ENCODE results near the gene TMEM178A. TPM values are rescaled to one million over a fixed set of nuclear protein-coding genes. Genes with fewer than 3 reads are reported as not detected.

TMEM178A gene
- total and polyA plus RNA-seq, 2 of the 8 experiments (the other 6 are each of a cell fraction or from before 2014, with no cell fraction given), result 11.2 to 14.9 TPM

- Histone ChIP-seq H3K4me2 (ENCODE audit: insufficient read depth in 1 of 2, low read depth in 2 of 2, low read length in 2 of 2) (no peak overlapping the region), H2BK120ac (replicated peaks; ENCODE audit: low read depth, low read length) (no peak overlapping the region), H3K36me3 (ENCODE audit: control insufficient read depth in 2 of 4, insufficient read depth in 4 of 4, low read length in 3 of 4) (peaks cover 0 to 3% (median 0%) of the 10 kb centered on the region in 4 experiments; a peak in 1 of 8 replicates), H3K79me1 (ENCODE audit: low read depth, low read length) (no peaks in the 10 kb centered on the region), H3K27me3 (replicated peaks in 1 of 4; ENCODE audit: control insufficient read depth in 3 of 4, extremely low read depth in 1 of 4, insufficient read depth in 3 of 4, low read length in 3 of 4) (no peaks in the 10 kb centered on the region), H3K4me1 (replicated peaks in 1 of 4; ENCODE audit: control insufficient read depth in 3 of 4, insufficient read depth in 4 of 4, low read length in 3 of 4) (peaks cover 0 to 3% (median 2%) of the 10 kb centered on the region in 4 experiments; a peak in 3 of 7 replicates), H4K5ac (ENCODE audit: insufficient read length, low read depth, low read length) (no peak overlapping the region), H3K23me2 (ENCODE audit: low read depth, low read length) (no peaks in the 10 kb centered on the region), H2BK5ac (ENCODE audit: low read depth, low read length) (no peak overlapping the region), H3K14ac (ENCODE audit: insufficient read length) (no peak overlapping the region), H3K4me3 (ENCODE audit: extremely low read depth in 1 of 4, insufficient read depth in 2 of 4, low read depth in 3 of 4, low read length in 4 of 4) (no peak overlapping the region), H3K18ac (ENCODE audit: extremely low read depth, low read length) (no peak overlapping the region), H2BK12ac (ENCODE audit: low read depth, low read length) (no peak overlapping the region), H2AFZ (ENCODE audit: low read length) (no peak overlapping the region), H4K8ac (ENCODE audit: extremely low read depth, insufficient read depth, low read length) (no peak overlapping the region), H2AK5ac (ENCODE audit: low read depth, low read length) (no peak overlapping the region), H3K56ac (replicated peaks; ENCODE audit: insufficient read length, low read depth, low read length) (no peak overlapping the region), H3K9me3 (ENCODE audit: insufficient read depth in 2 of 2, low read depth in 1 of 2, low read length in 1 of 2) (peaks cover 0 to 5% of the 10 kb centered on the region in 2 experiments; a peak in 2 of 4 replicates), H4K91ac (replicated peaks; ENCODE audit: insufficient read length, low read length) (no peak overlapping the region), H3K23ac (ENCODE audit: insufficient read length) (no peak overlapping the region), H4K20me1 (replicated peaks in 1 of 2; ENCODE audit: control insufficient read depth in 1 of 2, insufficient read depth in 2 of 2, low read length in 2 of 2) (no peaks in the 10 kb centered on the region), H3K27ac (ENCODE audit: low read depth, low read length) (no peak overlapping the region), H3K9ac (replicated peaks in 1 of 4; ENCODE audit: extremely low read depth in 1 of 4, low read depth in 3 of 4, low read length in 3 of 4) (no peak overlapping the region), H3K4ac (replicated peaks; ENCODE audit: insufficient read length, low read depth, low read length) (no peak overlapping the region), H2BK15ac (ENCODE audit: low read length) (no peak overlapping the region), H3K79me2 (ENCODE audit: control insufficient read depth in 1 of 2, insufficient read depth in 2 of 2, low read length in 2 of 2) (no peaks in the 10 kb centered on the region), H2BK20ac (ENCODE audit: low read length) (no peak overlapping the region)
- FAIRE-seq (no peak), DNase-seq (ENCODE audit: low read depth in 1 of 2, low spot score in 2 of 2) (no peak)
- TF ChIP-seq RXRA (IDR thresholded peaks at IDR 0.05; ENCODE audit: insufficient read depth, low read depth, low read length) (no peak), CBX5 (IDR thresholded peaks at IDR 0.05; ENCODE audit: low read depth, low read length) (no peak), SRF (IDR thresholded peaks at IDR 0.05; ENCODE audit: low read depth, low read length) (no peak), ZNF274 (IDR thresholded peaks at IDR 0.05; ENCODE audit: borderline replicate concordance, extremely low read depth, low read length) (no peak), POLR2AphosphoS5 (IDR thresholded peaks at IDR 0.05; ENCODE audit: low read depth, low read length) (no peak), SIX5 (IDR thresholded peaks at IDR 0.05; ENCODE audit: low read depth, low read length) (no peak), POU5F1 (IDR thresholded peaks at IDR 0.05; ENCODE audit: low read depth, low read length) (no peak), BRCA1 (IDR thresholded peaks at IDR 0.05; ENCODE audit: low read depth, low read length) (no peak), USF2 (IDR thresholded peaks at IDR 0.05; ENCODE audit: low read length) (no peak), SIN3A (conservative IDR thresholded peaks at IDR 0.05 in 1 of 2, IDR thresholded peaks at IDR 0.05 in 1 of 2; ENCODE audit: low read depth in 1 of 2, low read length in 2 of 2) (no peak), JUND (IDR thresholded peaks at IDR 0.05; ENCODE audit: low read length) (no peak), RBBP5 (IDR thresholded peaks at IDR 0.05; ENCODE audit: borderline replicate concordance, low read depth, low read length) (no peak), POLR2A (IDR thresholded peaks at IDR 0.05; ENCODE audit: control extremely low read depth in 1 of 2, low read depth in 2 of 2, low read length in 2 of 2) (no peak)
- 100% methylated on average over 2 of the region's 2 CpGs; no CpG with 5 or more reads in 1 of the 2 experiments for WGBS, 2 experiments (ENCODE audit: extremely low coverage in 1 of 2, insufficient coverage in 1 of 2, insufficient read length in 1 of 2, insufficient replicate concordance in 2 of 2, low coverage in 1 of 2, low lambda C conversion rate in 2 of 2, missing lambda C conversion rate in 1 of 2)
- CTCF ChIA-PET (ENCODE audit: partially characterized antibody), result no interaction called here
- POLR2A ChIA-PET (ENCODE audit: partially characterized antibody), result no interaction called here
Observed at GRCh38 chr2:39678170-39678569, 12.5 kb downstream of the TMEM178A start.

All from H1 (cell line).